Astrocyte (in vitro differentiated cells and primary cell): ENCODE data around the gene BCHE. TPM values are rescaled to one million over a fixed set of nuclear protein-coding genes. Genes with fewer than 3 reads are reported as not detected.
"Not testable (repeated sequence)": the region's sequence is repeated elsewhere in the genome, so short reads cannot be mapped to it uniquely, and the experiment has no call there.

ENCODE experiments used
- DNase-seq: peaks from one replicate; pipeline ENCODE4 v3.0.0-alpha.2; 2010; ENCODE audit warnings: low read depth
- FAIRE-seq: peaks from 2 replicates; lab custom pipeline; 2011; peaks lifted over from hg19 to GRCh38; lab: Jason Lieb, UNC
- H2AFZ ChIP-seq: 2 replicates; pipeline ENCODE4 v1.6.0; 2012; ENCODE audit warnings: low read depth, low read length, inconsistent platforms
- H3K27ac ChIP-seq: 2 replicates; pipeline ENCODE4 v1.5.1; 2011; ENCODE audit warnings: low read depth, low read length, inconsistent platforms
- H3K27me3 ChIP-seq: 2 replicates; pipeline ENCODE4 v1.6.0; 2011; ENCODE audit warnings: low read length, inconsistent platforms; ENCODE audit not compliant: insufficient read depth
- H3K36me3 ChIP-seq: 2 replicates; pipeline ENCODE4 v1.5.1; 2011; ENCODE audit warnings: low read length, inconsistent platforms; ENCODE audit not compliant: insufficient read depth
- H3K4me1 ChIP-seq: 2 replicates; pipeline ENCODE4 v1.5.1; 2011; ENCODE audit warnings: low read length, inconsistent platforms; ENCODE audit not compliant: insufficient read depth
- H3K4me2 ChIP-seq: 2 replicates; pipeline ENCODE4 v1.6.0; 2012; ENCODE audit warnings: low read length, inconsistent platforms
- H3K4me3 ChIP-seq: 2 replicates; pipeline ENCODE4 v1.5.1; 2011; ENCODE audit warnings: low read depth, mild to moderate bottlenecking, low read length, inconsistent platforms; ENCODE audit not compliant: insufficient read depth
- H3K79me2 ChIP-seq: 2 replicates; pipeline ENCODE4 v1.6.0; 2012; ENCODE audit warnings: mild to moderate bottlenecking, low read length, inconsistent platforms; ENCODE audit not compliant: insufficient read depth
- H3K9ac ChIP-seq: 2 replicates; pipeline ENCODE4 v1.6.0; 2012; ENCODE audit warnings: mild to moderate bottlenecking, low read length, inconsistent platforms
- H3K9me3 ChIP-seq: 2 replicates; pipeline ENCODE4 v1.5.1; 2012; ENCODE audit warnings: low read depth, mild to moderate bottlenecking, low read length, inconsistent platforms; ENCODE audit not compliant: insufficient read depth
- H4K20me1 ChIP-seq: 2 replicates; pipeline ENCODE4 v1.6.0; 2012; ENCODE audit warnings: low read length, inconsistent platforms; ENCODE audit not compliant: insufficient read depth
- H3K27ac Mint-ChIP-seq: one replicate; pipeline ENCODE4 v1.8.0; 2021; ENCODE audit warnings: mild to moderate bottlenecking, mixed read lengths; ENCODE audit not compliant: unreplicated experiment
- H3K27me3 Mint-ChIP-seq: one replicate; pipeline ENCODE4 v1.8.0; 2021; ENCODE audit warnings: low read depth, mixed read lengths; ENCODE audit not compliant: unreplicated experiment
- H3K36me3 Mint-ChIP-seq: one replicate; pipeline ENCODE4 v1.8.0; 2021; ENCODE audit warnings: low read depth, mixed read lengths; ENCODE audit not compliant: unreplicated experiment
- H3K4me1 Mint-ChIP-seq: one replicate; pipeline ENCODE4 v1.8.0; 2021; ENCODE audit warnings: low read depth, mixed read lengths; ENCODE audit not compliant: unreplicated experiment
- H3K4me3 Mint-ChIP-seq: one replicate; pipeline ENCODE4 v1.8.0; 2021; ENCODE audit warnings: mild to moderate bottlenecking, moderate library complexity, mixed read lengths; ENCODE audit not compliant: unreplicated experiment
- H3K9me3 Mint-ChIP-seq: one replicate; pipeline ENCODE4 v1.8.0; 2021; ENCODE audit warnings: mild to moderate bottlenecking, mixed read lengths; ENCODE audit not compliant: unreplicated experiment
- CTCF ChIP-seq: IDR thresholded peaks from 2 replicates; pipeline ENCODE4 v1.5.1; 2011; ENCODE audit warnings: low read depth, mild to moderate bottlenecking, inconsistent platforms, low read length, moderate library complexity; ENCODE audit not compliant: insufficient read depth
- EZH2 ChIP-seq: IDR thresholded peaks from 2 replicates; pipeline ENCODE4 v1.6.1; 2012; ENCODE audit warnings: mild to moderate bottlenecking, low read length, inconsistent platforms; ENCODE audit not compliant: insufficient read depth
- total RNA-seq: library from RNA; stranded (reverse); gene quantifications from 2 replicates; pipeline ENCODE4 v1.2.1, GENCODE V29; 2021

The BCHE gene
- total RNA-seq, 1 donor from 2014 or later, result 10.6 TPM

- no peak for FAIRE-seq
- H3K4me1 ChIP-seq, result no peaks in the 10 kb centered on the region
Measured at GRCh38 chr3:165814380-165814779, 22.8 kb downstream of the BCHE start.

GRCh38 chr3:165807937-165808336 is 29.3 kb downstream of the BCHE start:
- not testable (repeated sequence) for H3K27me3 Mint-ChIP-seq, H3K9ac ChIP-seq, H3K9me3 Mint-ChIP-seq, H3K36me3 Mint-ChIP-seq, H3K4me2 ChIP-seq, H3K4me3 ChIP-seq, DNase-seq, FAIRE-seq, H3K4me3 Mint-ChIP-seq, H2AFZ ChIP-seq, H3K4me1 Mint-ChIP-seq, H4K20me1 ChIP-seq, H3K9me3 ChIP-seq, H3K79me2 ChIP-seq, H3K4me1 ChIP-seq, H3K27ac Mint-ChIP-seq, H3K27me3 ChIP-seq, H3K36me3 ChIP-seq, H3K27ac ChIP-seq

More at GRCh38 chr3:165814380-165814779, 22.8 kb downstream of the BCHE start:
- Mint-ChIP-seq H3K27ac (no peak overlapping the region), H3K9me3 (no peaks in the 10 kb centered on the region), H3K27me3 (no peaks in the 10 kb centered on the region), H3K4me3 (no peak overlapping the region), H3K4me1 (no peaks in the 10 kb centered on the region), H3K36me3 (no peaks in the 10 kb centered on the region)
- H3K27me3 ChIP-seq, result no peaks in the 10 kb centered on the region
- no peak overlapping the region for H2AFZ ChIP-seq
- no peak overlapping the region for H3K4me2 ChIP-seq
- H3K79me2 ChIP-seq, result no peaks in the 10 kb centered on the region
- TF ChIP-seq EZH2, result no peak
- TF ChIP-seq CTCF, result no peak
- no peak overlapping the region for H3K4me3 ChIP-seq
- no peaks in the 10 kb centered on the region for H4K20me1 ChIP-seq
- H3K27ac ChIP-seq, result no peak overlapping the region
- no peaks in the 10 kb centered on the region for H3K36me3 ChIP-seq
- H3K9me3 ChIP-seq, result no peaks in the 10 kb centered on the region
- DNase-seq, result no peak
- no peak overlapping the region for H3K9ac ChIP-seq

- no peak overlapping the region for H3K4me3 ChIP-seq
- H3K9ac ChIP-seq, result no peak overlapping the region
- no peaks in the 10 kb centered on the region for H3K79me2 ChIP-seq
- no peak overlapping the region for H2AFZ ChIP-seq
- no peak overlapping the region for H3K4me2 ChIP-seq
- no peaks in the 10 kb centered on the region for H3K9me3 ChIP-seq
- DNase-seq (no peak), FAIRE-seq (no peak)
- H3K4me1 ChIP-seq, result no peaks in the 10 kb centered on the region
- Mint-ChIP-seq H3K4me3 (no peak overlapping the region), H3K27ac (no peak overlapping the region), H3K36me3 (no peaks in the 10 kb centered on the region), H3K27me3 (no peaks in the 10 kb centered on the region), H3K4me1 (peaks cover 2% of the 10 kb centered on the region), H3K9me3 (no peaks in the 10 kb centered on the region)
- no peaks in the 10 kb centered on the region for H4K20me1 ChIP-seq
- no peak overlapping the region for H3K27ac ChIP-seq
- no peaks in the 10 kb centered on the region for H3K27me3 ChIP-seq
- TF ChIP-seq EZH2 (no peak), CTCF (no peak)
- H3K36me3 ChIP-seq, result no peaks in the 10 kb centered on the region
Measured at GRCh38 chr3:165805946-165806561, 31.2 kb downstream of the BCHE start.
